GM18873 (cell line): ENCODE data around the gene MROH7.

ENCODE experiments used
- ATAC-seq: cut with Tn5 transposase; IDR thresholded peaks from one replicate; pipeline ENCODE4 v1.9.1; 2021; ENCODE audit warnings: mild to moderate bottlenecking, moderate library complexity, moderate number of reproducible peaks; ENCODE audit not compliant: unreplicated experiment, low FRiP score

Gene MROH7

GRCh38 chr1:54721719-54722118 lies 80.1 kb downstream of the MROH7 start:
- no peak for ATAC-seq

GRCh38 chr1:54723985-54724384 lies 82.4 kb downstream of the MROH7 start:
- ATAC-seq: no peak

GRCh38 chr1:54724771-54725170 lies 83.2 kb downstream of the MROH7 start:
- no peak for ATAC-seq

GRCh38 chr1:54728027-54728426 lies 86.4 kb downstream of the MROH7 start:
- ATAC-seq: no peak

- no peak for ATAC-seq
Measured at GRCh38 chr1:54736685-54737084, 95.1 kb downstream of the MROH7 start.

GRCh38 chr1:54738244-54738643 lies 96.7 kb downstream of the MROH7 start:
- ATAC-seq: no peak

GRCh38 chr1:54741531-54741930 lies 99.9 kb downstream of the MROH7 start:
- ATAC-seq: no peak

- ATAC-seq: no peak
Measured at GRCh38 chr1:54742282-54742681, 100.7 kb downstream of the MROH7 start.

GRCh38 chr1:54743416-54744226 lies 102.0 kb downstream of the MROH7 start:
- no peak for ATAC-seq

GRCh38 chr1:54744696-54745095 lies 103.1 kb downstream of the MROH7 start:
- ATAC-seq: no peak

- no peak for ATAC-seq
Measured at GRCh38 chr1:54745274-54745673, 103.7 kb downstream of the MROH7 start.

GRCh38 chr1:54745864-54746263 lies 104.3 kb downstream of the MROH7 start:
- ATAC-seq: no peak

- ATAC-seq: no peak
Measured at GRCh38 chr1:54748094-54748835, 106.7 kb downstream of the MROH7 start.

GRCh38 chr1:54750596-54750995 lies 109.0 kb downstream of the MROH7 start:
- no peak for ATAC-seq

GRCh38 chr1:54751426-54751825 lies 109.8 kb downstream of the MROH7 start:
- no peak for ATAC-seq

GRCh38 chr1:54754045-54754444 lies 112.5 kb downstream of the MROH7 start:
- ATAC-seq: no peak

GRCh38 chr1:54754486-54755285 lies 113.1 kb downstream of the MROH7 start:
- no peak for ATAC-seq

- no peak for ATAC-seq
Measured at GRCh38 chr1:54757833-54758232, 116.2 kb downstream of the MROH7 start.

- no peak for ATAC-seq
Measured at GRCh38 chr1:54758678-54759348, 117.2 kb downstream of the MROH7 start.
